HG03280 (cell line): Measurements from ENCODE around the gene TMCO5A.
"Not testable (repeated sequence)": the region's sequence is repeated elsewhere in the genome, so short reads cannot be mapped to it uniquely, and the experiment has no call there.

Experiments
- ATAC-seq: cut with Tn5 transposase; IDR thresholded peaks from one replicate; pipeline ENCODE4 v1.9.1; 2021; ENCODE audit warnings: mild to moderate bottlenecking, moderate library complexity; ENCODE audit not compliant: unreplicated experiment

The TMCO5A gene

DNA sequence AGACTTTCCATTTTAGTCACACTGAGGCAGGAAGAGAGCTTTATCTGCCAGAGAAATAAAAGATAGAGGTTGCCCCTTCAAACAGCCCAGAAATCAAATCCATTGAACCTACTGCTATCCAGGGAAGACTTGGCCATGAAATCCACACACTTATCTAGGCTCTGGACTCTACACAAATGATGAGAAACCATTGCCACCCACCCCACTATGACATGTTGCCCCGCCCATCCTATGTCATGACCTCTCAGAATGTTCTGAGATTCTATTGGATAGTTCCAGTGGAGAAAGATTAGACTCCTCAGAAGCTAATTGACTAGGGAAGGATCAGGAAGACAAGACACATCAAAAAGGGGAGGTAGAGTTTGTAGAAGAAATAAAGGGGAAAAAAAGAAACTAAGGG is at the start of gene TMCO5A:
Gene TMCO5A (plus strand): TSS at position 301 of the 400 bp plus-strand sequence. CDS start 1,684 bp downstream, outside the sequence.
- no peak for ATAC-seq

- ATAC-seq, result no peak
Observed at GRCh38 chr15:37885651-37886050, 48.8 kb upstream of the TMCO5A start.

DNA sequence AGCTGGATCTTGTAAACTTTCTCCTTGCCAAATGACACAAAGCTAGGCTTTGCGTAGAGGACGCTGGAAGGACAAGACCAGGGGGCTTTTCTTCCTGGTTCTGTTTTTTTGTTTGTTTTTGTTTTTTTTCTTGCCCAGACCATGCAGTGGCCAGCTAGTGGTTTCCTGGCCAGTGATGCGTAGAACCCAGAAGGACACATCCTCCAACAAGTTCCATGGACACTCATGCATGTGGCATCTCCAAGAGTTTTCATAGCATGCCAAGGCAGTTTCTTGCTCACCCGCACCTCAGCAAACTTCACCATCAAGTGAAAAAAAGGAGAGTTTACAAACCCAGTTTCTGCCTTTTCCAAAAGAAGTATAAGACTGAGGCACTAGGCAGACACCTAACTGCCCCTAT is 46.1 kb upstream of the TMCO5A start:
- no peak for ATAC-seq

GRCh38 chr15:37891766-37892368 is 42.6 kb upstream of the TMCO5A start:
- no peak for ATAC-seq

DNA sequence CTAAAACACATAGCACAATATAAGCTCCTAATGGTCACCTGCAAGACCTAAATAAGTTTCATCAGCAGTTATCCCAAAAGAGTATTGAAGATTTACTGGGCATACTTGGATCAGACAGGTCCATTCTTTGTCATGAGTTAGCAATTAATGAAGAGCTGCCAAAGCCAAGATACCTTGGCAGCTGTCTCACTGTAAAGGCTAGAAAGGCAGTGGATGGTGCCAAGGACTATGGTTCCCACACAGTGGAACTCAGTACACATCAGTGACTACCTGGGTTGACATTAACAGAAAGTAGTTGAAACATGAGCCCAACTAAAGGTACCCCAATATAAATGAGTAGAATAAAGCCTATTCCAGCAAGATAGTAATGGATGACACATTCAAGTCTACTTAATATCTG is 41.1 kb upstream of the TMCO5A start:
- ATAC-seq, result no peak

GRCh38 chr15:37898362-37898761 is 36.1 kb upstream of the TMCO5A start:
- ATAC-seq, result no peak

GRCh38 chr15:37900326-37901221 is 33.9 kb upstream of the TMCO5A start:
- ATAC-seq, result no peak

- ATAC-seq, result no peak
Observed at GRCh38 chr15:37902126-37902525, 32.3 kb upstream of the TMCO5A start.

- ATAC-seq, result no peak
Observed at GRCh38 chr15:37903919-37904625, 30.4 kb upstream of the TMCO5A start.

DNA sequence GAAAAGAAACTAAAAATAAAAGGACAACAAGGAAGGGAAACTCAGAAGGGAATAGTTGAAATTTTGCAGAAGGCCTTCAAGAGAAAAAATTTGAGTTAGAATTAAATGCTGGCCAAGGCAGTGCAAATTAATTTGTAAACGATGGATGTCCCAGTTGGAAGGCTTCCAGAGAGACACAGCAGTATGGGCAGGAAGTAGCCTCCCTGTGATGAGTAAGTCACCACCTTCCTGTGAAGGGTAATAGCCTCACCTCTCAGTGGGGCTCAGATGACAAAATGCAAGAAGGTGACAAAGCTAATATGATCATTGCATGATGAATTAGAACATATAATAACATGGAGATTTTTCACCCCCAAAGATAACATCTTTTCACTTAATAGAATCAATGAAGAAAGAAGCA is 27.3 kb upstream of the TMCO5A start:
- no peak for ATAC-seq

- ATAC-seq, result no peak
Observed at GRCh38 chr15:37921527-37922385, 12.7 kb upstream of the TMCO5A start.

DNA sequence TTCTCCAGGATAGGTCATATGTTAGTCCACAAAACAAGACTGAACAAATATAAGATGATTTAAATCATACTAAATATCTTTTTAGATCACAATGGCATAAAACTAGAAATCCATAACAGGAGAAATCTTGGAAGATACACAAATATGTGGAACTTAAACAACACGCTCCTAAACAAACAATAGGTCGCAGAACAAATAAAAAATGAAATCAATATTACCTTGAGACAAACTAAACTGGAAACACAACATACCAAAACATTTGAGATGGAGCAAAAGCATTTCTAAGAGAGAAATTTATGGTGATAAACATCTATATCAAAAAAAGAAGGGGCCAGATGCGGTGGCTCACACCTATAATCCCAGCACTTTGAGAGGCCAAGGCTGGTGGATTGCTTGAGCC is 8.3 kb upstream of the TMCO5A start:
- ATAC-seq, result no peak

DNA sequence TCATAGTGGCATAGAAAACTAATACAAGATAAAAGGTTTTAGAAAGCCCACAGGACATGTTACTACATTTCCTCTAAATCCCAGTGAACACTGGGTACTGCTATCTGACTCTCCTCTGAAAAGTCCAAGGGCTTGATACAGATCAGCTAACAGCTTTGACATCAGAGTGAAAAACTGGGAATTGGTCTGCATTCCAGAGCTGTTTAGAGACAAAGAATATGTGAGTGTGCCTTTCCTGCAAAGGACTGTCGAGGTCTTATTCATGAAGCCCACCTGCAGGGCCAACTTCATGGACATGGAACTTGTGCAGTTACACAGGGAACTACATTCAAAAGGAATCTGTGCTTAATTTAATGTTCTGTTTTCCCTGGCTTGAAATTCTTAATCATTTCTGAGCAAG is 5.2 kb upstream of the TMCO5A start:
- ATAC-seq, result no peak

GRCh38 chr15:37931321-37931720 is 3.1 kb upstream of the TMCO5A start:
- ATAC-seq, result no peak

GRCh38 chr15:37931868-37932267 is 2.6 kb upstream of the TMCO5A start:
- ATAC-seq, result no peak

- ATAC-seq, result no peak
Observed at GRCh38 chr15:37932549-37932948, 1.9 kb upstream of the TMCO5A start.

- ATAC-seq, result no peak
Observed at GRCh38 chr15:37933666-37934065, 774 bp upstream of the TMCO5A start.

DNA sequence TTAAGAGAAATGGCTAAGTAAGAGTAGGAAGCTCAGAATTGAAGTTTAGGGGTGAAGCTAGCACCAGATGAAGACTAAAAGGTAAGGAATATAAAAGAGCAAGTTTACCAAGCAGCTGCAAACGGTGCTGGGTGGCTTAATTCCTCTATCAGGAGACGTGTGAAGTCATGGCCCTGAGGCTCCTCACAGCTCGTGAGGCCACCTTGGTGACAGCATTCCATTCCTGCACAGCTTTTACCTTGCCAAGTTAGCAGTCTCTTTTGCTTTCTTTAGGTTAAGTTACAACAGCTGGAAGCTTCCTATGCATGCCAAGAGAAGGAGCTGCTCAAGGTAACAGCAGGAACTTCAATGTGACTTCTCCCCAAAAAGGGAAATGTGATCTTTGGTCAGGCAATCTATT is 6.4 kb downstream of the TMCO5A start:
- ATAC-seq, result no peak

DNA sequence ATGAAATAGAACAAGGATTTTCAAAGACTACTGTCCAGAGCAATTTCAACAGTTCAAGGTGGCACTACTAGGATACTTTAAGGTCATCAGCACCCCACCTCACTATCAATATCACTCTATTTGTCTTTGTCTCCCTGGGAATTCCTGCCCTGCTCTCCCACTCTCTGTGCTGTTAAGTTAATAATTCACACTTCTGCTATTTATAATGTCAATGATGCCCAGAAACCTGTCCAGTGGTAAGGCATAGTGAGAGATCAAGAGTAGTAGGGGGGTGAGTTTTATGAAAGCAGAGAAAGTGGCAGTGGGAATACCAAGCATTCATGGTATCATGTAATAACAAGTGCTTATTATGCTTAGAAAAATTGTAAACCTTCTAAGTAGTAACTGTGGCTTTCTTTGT is 7.3 kb downstream of the TMCO5A start:
- no peak for ATAC-seq

DNA sequence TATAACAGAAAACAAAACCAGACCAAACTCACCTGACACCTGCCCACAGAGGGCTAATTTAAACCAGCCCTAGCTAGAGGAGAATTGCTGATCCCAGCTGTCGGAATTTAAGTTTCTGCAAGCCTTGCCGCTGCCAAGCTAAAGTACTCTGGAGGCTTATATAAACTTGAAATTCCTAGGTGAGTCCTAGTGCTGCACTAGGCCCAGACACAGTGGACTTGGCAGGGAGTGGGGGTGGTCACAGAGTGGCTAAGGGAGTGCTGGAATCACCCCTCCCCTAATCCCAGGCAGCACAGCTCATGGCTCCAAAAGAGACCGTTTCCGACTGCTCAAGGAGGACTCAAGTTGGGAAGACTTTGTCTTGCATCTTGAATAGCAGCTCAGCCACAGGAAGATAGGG is 17.6 kb downstream of the TMCO5A start:
- ATAC-seq, result no peak

- ATAC-seq, result not testable (repeated sequence)
Observed at GRCh38 chr15:37960742-37961141, 26.3 kb downstream of the TMCO5A start.
